IPS DF 6.9 (cell line): ENCODE results near the gene ETV3.

Experiments used
- DNase-seq: peaks from one replicate; pipeline ENCODE4 v3.0.0-alpha.2; 2013; ENCODE audit warnings: low read depth, low spot score
- H3K27ac ChIP-seq: one replicate; pipeline ENCODE4 v1.5.1; 2013; ENCODE audit warnings: low read length, control low read depth
- H3K27me3 ChIP-seq: 2 replicates; pipeline ENCODE4 v1.6.1; 2013; ENCODE audit warnings: mild to moderate bottlenecking, low read length; ENCODE audit not compliant: control insufficient read depth, insufficient read depth
- H3K36me3 ChIP-seq: 2 replicates; pipeline ENCODE4 v1.6.1; 2013; ENCODE audit warnings: low read length; ENCODE audit not compliant: control insufficient read depth, insufficient read depth
- H3K4me1 ChIP-seq: 2 replicates; pipeline ENCODE4 v1.6.1; 2013; ENCODE audit warnings: low read length; ENCODE audit not compliant: control insufficient read depth, insufficient read depth
- H3K4me3 ChIP-seq: 2 replicates; pipeline ENCODE4 v1.5.1; 2013; ENCODE audit warnings: mild to moderate bottlenecking, low read length
- H3K9me3 ChIP-seq: 2 replicates; pipeline ENCODE4 v1.6.1; 2013; ENCODE audit warnings: low read length, inconsistent platforms; ENCODE audit not compliant: control insufficient read depth, insufficient read depth
- WGBS: extraction: QIAGEN DNeasy Blood & Tissue Kit; methylation state at CpG from one replicate; pipeline ENCODE4 v1.1.7; 2013; ENCODE audit warnings: mixed read lengths, missing lambda C conversion rate; ENCODE audit not compliant: insufficient read length, insufficient coverage; 5-methylcytosine and 5-hydroxymethylcytosine counted together

The ETV3 gene

GRCh38 chr1:157091668-157092273, 46.4 kb downstream of the ETV3 start:
- Histone ChIP-seq H3K36me3 (no peaks in the 10 kb centered on the region), H3K4me1 (no peaks in the 10 kb centered on the region; the same call in 1 of the 2 replicates), H3K27me3 (no peaks in the 10 kb centered on the region), H3K27ac (no peak overlapping the region), H3K4me3 (no peak overlapping the region), H3K9me3 (no peaks in the 10 kb centered on the region)
- no CpG with 5 or more reads among the region's 4 CpGs for WGBS
- no peak for DNase-seq

GRCh38 chr1:157091186-157091585, 47.0 kb downstream of the ETV3 start:
- DNase-seq = no peak
- H3K9me3 ChIP-seq = no peaks in the 10 kb centered on the region
- H3K27me3 ChIP-seq = no peaks in the 10 kb centered on the region
- no peaks in the 10 kb centered on the region; the same call in 1 of the 2 replicates for H3K4me1 ChIP-seq
- no CpG with 5 or more reads among the region's 4 CpGs for WGBS
- H3K27ac ChIP-seq = no peak overlapping the region
- H3K4me3 ChIP-seq = no peak overlapping the region
- H3K36me3 ChIP-seq = no peaks in the 10 kb centered on the region

- Histone ChIP-seq H3K4me1 (no peaks in the 10 kb centered on the region; the same call in 1 of the 2 replicates), H3K4me3 (no peak overlapping the region), H3K27me3 (no peaks in the 10 kb centered on the region), H3K27ac (no peak overlapping the region), H3K36me3 (no peaks in the 10 kb centered on the region), H3K9me3 (no peaks in the 10 kb centered on the region)
- no CpG with 5 or more reads among the region's 3 CpGs for WGBS
- DNase-seq = no peak
These were observed 47.4 kb downstream of the ETV3 start for GRCh38 chr1:157090771-157091170.

GRCh38 chr1:157090196-157090647, 48.0 kb downstream of the ETV3 start:
- Histone ChIP-seq H3K4me1 (no peaks in the 10 kb centered on the region; the same call in 1 of the 2 replicates), H3K27ac (no peak overlapping the region), H3K9me3 (no peaks in the 10 kb centered on the region), H3K4me3 (no peak overlapping the region), H3K36me3 (no peaks in the 10 kb centered on the region), H3K27me3 (no peaks in the 10 kb centered on the region)
- no CpG with 5 or more reads among the region's 10 CpGs for WGBS
- peak; percentile 85 for DNase-seq

- WGBS = no CpG with 5 or more reads among the region's 9 CpGs
- DNase-seq = no peak
- Histone ChIP-seq H3K36me3 (no peaks in the 10 kb centered on the region), H3K4me1 (no peaks in the 10 kb centered on the region; the same call in 1 of the 2 replicates), H3K27me3 (no peaks in the 10 kb centered on the region), H3K4me3 (no peak overlapping the region), H3K27ac (no peak overlapping the region), H3K9me3 (no peaks in the 10 kb centered on the region)
These were observed 48.4 kb downstream of the ETV3 start for GRCh38 chr1:157089789-157090188.

- Histone ChIP-seq H3K27ac (no peak overlapping the region), H3K36me3 (no peaks in the 10 kb centered on the region), H3K4me1 (no peaks in the 10 kb centered on the region; the same call in 1 of the 2 replicates), H3K9me3 (no peaks in the 10 kb centered on the region), H3K27me3 (no peaks in the 10 kb centered on the region), H3K4me3 (no peak overlapping the region)
- DNase-seq = no peak
These were observed 49.6 kb downstream of the ETV3 start for GRCh38 chr1:157088607-157089006.

GRCh38 chr1:157087030-157087429, 51.2 kb downstream of the ETV3 start:
- Histone ChIP-seq H3K4me1 (no peaks in the 10 kb centered on the region; the same call in 1 of the 2 replicates), H3K9me3 (no peaks in the 10 kb centered on the region), H3K36me3 (no peaks in the 10 kb centered on the region), H3K27me3 (no peaks in the 10 kb centered on the region), H3K4me3 (no peak overlapping the region), H3K27ac (no peak overlapping the region)
- no peak for DNase-seq
- no CpG with 5 or more reads among the region's 5 CpGs for WGBS

- H3K27me3 ChIP-seq = no peaks in the 10 kb centered on the region
- no peaks in the 10 kb centered on the region; the same call in 1 of the 2 replicates for H3K4me1 ChIP-seq
- no peaks in the 10 kb centered on the region for H3K9me3 ChIP-seq
- no peak overlapping the region for H3K27ac ChIP-seq
- no peak overlapping the region for H3K4me3 ChIP-seq
- no peak for DNase-seq
- no peaks in the 10 kb centered on the region for H3K36me3 ChIP-seq
- WGBS = no CpG with 5 or more reads among the region's 6 CpGs
These were observed 51.9 kb downstream of the ETV3 start for GRCh38 chr1:157086299-157086698.

GRCh38 chr1:157085421-157085820, 52.8 kb downstream of the ETV3 start:
- no peak overlapping the region for H3K4me3 ChIP-seq
- H3K27ac ChIP-seq = no peak overlapping the region
- H3K9me3 ChIP-seq = no peaks in the 10 kb centered on the region
- H3K4me1 ChIP-seq = no peaks in the 10 kb centered on the region; the same call in 1 of the 2 replicates
- DNase-seq = no peak
- H3K27me3 ChIP-seq = no peaks in the 10 kb centered on the region
- no peaks in the 10 kb centered on the region for H3K36me3 ChIP-seq
- no CpG with 5 or more reads among the region's 5 CpGs for WGBS

- WGBS = no CpG with 5 or more reads among the region's 5 CpGs
- no peaks in the 10 kb centered on the region for H3K36me3 ChIP-seq
- H3K27me3 ChIP-seq = no peaks in the 10 kb centered on the region
- no peaks in the 10 kb centered on the region for H3K9me3 ChIP-seq
- H3K4me1 ChIP-seq = no peaks in the 10 kb centered on the region
- DNase-seq = no peak
- no peak overlapping the region for H3K4me3 ChIP-seq
- no peak overlapping the region for H3K27ac ChIP-seq
These were observed 53.5 kb downstream of the ETV3 start for GRCh38 chr1:157084720-157085119.

GRCh38 chr1:157081707-157082106, 56.5 kb downstream of the ETV3 start:
- no peaks in the 10 kb centered on the region for H3K36me3 ChIP-seq
- no peak overlapping the region for H3K4me3 ChIP-seq
- H3K27me3 ChIP-seq = no peaks in the 10 kb centered on the region
- no peak overlapping the region for H3K27ac ChIP-seq
- H3K4me1 ChIP-seq = no peaks in the 10 kb centered on the region
- H3K9me3 ChIP-seq = no peaks in the 10 kb centered on the region
- WGBS = no CpG with 5 or more reads among the region's 5 CpGs
- no peak for DNase-seq
